Muscle layer of duodenum (tissue), 2 donors: Measurements from ENCODE around the gene FBN1.

ENCODE experiments used
- H3K27ac ChIP-seq: one replicate; pipeline ENCODE4 v1.7.0; 2013; ENCODE audit warnings: mild to moderate bottlenecking, low read length
- H3K27me3 ChIP-seq: one replicate; pipeline ENCODE4 v1.7.0; 2013; ENCODE audit warnings: low read depth, mild to moderate bottlenecking, control low read depth, low read length
- H3K36me3 ChIP-seq, 2 donors: one replicate each; pipeline ENCODE4 v1.7.0; 2013; ENCODE audit warnings: low read length in 2 of 2, control low read depth in 1 of 2, mild to moderate bottlenecking in 1 of 2; ENCODE audit not compliant: insufficient read depth in 2 of 2, control insufficient read depth in 1 of 2
- H3K4me1 ChIP-seq, 2 donors: one replicate each; pipeline ENCODE4 v1.7.0; 2013; ENCODE audit warnings: low read length in 2 of 2, mild to moderate bottlenecking in 2 of 2, control low read depth in 1 of 2, moderate library complexity in 1 of 2; ENCODE audit not compliant: insufficient read depth in 2 of 2, control insufficient read depth in 1 of 2
- H3K4me3 ChIP-seq, 2 donors: one replicate each; pipeline ENCODE4 v1.7.0; 2013; ENCODE audit warnings: low read length in 2 of 2, low read depth in 1 of 2, mild to moderate bottlenecking in 1 of 2
- H3K9me3 ChIP-seq, 2 donors: one replicate each; pipeline ENCODE4 v1.7.0; 2013; ENCODE audit warnings: low read length in 2 of 2, control low read depth in 1 of 2, mild to moderate bottlenecking in 1 of 2; ENCODE audit not compliant: control insufficient read depth in 1 of 2
- donor health status: healthy.

The FBN1 gene

DNA sequence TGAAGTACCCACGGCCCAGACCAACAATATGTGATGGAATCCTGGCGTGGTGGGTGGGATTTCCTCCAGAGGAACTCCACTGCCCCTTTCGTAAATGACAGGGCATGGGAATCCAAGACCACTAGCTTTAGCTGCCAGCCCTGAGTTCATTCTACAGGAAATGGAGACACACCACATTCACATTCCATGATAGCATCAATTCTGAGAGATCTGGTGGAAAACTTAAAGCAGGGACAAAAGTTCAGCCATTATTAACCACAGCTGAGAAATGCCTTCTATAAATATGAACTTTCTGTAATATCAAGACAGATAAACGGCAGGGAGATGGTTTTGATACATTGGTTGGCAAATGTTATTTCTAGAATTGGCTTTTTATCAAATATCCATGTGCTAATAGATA, 98.2 kb downstream of the FBN1 start:
- Histone ChIP-seq H3K4me1 (peaks cover 6 to 8% of the 10 kb centered on the region in 2 donors), H3K36me3 (no peaks in the 10 kb centered on the region), H3K9me3 (no peaks in the 10 kb centered on the region), H3K27ac (no peak overlapping the region), H3K27me3 (no peaks in the 10 kb centered on the region), H3K4me3 (no peak overlapping the region)

DNA sequence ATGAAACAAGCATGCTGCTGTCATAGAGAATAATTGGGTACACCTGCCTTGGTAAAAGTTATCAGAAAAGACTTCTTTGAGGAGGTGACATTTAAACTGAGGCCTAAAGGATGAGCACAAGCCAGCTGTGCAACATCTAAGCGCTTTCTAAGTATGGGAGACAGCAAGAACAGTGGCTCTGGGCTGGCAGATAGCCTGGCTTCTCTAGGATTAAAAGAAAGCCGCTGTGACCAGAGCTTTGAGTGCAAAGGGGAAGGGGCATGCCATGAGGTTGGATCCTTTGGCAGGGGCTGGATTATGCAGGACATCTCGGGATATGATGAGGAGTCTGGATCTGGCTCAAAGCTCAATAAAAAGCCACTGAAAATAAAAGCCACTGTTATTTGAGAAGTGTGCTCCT, 99.2 kb downstream of the FBN1 start:
- H3K4me3 ChIP-seq = no peak overlapping the region
- H3K9me3 ChIP-seq = no peaks in the 10 kb centered on the region
- peaks cover 6 to 13% of the 10 kb centered on the region in 2 donors for H3K4me1 ChIP-seq
- no peak overlapping the region for H3K27ac ChIP-seq
- no peaks in the 10 kb centered on the region for H3K27me3 ChIP-seq
- H3K36me3 ChIP-seq = no peaks in the 10 kb centered on the region

DNA sequence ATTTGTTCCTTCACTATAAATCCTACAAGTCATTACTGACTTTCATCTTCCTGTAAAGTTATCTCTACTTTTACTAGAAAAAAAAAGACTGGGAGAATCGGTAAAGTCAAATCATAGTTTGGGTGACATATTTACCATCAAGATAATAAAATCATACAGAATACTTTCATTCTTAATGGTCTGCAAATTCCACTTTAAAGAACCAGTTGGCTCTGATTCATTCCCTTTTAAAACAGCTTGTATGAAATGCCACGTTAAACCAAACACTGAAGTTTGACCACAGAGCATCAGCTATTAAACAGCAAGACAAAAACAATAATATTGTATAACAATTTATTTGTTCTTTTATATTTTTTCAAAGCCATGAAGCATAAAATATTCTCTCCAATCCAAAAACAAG, 100.7 kb downstream of the FBN1 start:
- no peaks in the 10 kb centered on the region for H3K9me3 ChIP-seq
- H3K4me3 ChIP-seq = no peak overlapping the region
- peaks cover 6 to 13% of the 10 kb centered on the region in 2 donors for H3K4me1 ChIP-seq
- H3K36me3 ChIP-seq = no peaks in the 10 kb centered on the region
- H3K27ac ChIP-seq = no peak overlapping the region
- no peaks in the 10 kb centered on the region for H3K27me3 ChIP-seq

DNA sequence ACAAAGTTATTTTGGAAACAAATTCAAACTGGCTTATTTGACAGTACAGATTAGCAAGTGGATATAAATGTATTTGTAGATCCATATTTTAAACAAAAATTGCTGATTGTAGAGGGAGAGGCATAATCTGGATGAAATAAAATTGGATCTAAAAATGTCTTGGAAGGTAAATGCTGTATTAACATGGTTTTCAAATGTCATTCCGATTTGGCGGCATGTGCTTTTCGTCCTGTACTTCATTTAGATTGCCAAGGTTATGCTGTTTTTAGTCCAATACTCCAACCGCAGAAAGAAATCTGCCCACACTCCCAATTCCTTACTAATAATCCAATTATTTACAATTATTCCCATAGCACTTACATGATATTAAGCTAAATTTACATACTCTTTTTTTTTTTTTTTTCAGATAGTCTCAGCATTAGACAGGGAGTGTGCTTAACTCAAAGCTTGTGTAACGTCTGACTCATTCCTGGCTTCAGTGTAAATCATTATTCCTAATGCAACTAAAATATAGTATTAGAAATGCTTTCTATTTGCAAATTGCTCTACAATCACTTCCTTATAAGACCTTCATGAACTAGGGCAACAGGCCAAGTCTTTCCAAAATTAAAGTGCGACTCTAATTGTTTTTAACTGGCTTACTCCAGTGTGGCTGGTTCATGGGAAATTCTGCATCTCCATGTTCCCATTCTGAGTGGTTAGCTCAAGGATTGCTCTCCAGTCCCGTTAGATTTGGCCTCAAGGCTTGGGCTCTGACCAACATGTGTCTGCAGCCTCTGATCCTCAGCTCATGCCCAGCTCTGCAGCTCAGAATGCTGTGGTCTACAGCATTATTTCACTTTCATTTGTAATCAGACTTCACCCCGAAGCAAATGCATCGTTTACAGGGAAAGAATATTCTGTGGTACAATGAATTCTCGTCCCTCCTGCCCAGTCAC, 103.9 kb downstream of the FBN1 start:
- no peak overlapping the region for H3K27ac ChIP-seq
- no peaks in the 10 kb centered on the region for H3K9me3 ChIP-seq
- peaks cover 0 to 16% of the 10 kb centered on the region in 2 donors for H3K4me1 ChIP-seq
- H3K4me3 ChIP-seq = no peak overlapping the region
- H3K36me3 ChIP-seq = no peaks in the 10 kb centered on the region
- no peaks in the 10 kb centered on the region for H3K27me3 ChIP-seq

DNA sequence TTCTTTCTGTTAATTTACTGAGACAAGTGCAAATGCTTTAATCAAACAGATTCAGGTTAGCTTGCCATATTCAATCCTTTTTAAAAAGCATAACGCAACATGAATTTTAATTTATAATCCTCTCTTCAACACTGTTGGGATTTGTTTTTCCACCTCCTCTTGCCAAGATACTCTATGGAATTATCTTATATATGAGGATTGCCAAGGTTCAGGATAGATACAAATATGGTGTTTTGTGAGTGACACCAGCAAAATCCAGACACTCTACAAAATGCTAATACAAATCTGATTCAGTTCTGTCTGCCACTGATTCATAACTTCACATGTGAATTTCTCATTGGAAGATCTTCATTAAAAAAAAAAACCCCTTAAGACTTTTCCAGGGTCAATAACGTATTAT, 104.8 kb downstream of the FBN1 start:
- H3K36me3 ChIP-seq = no peaks in the 10 kb centered on the region
- no peak overlapping the region for H3K4me3 ChIP-seq
- no peaks in the 10 kb centered on the region for H3K9me3 ChIP-seq
- H3K27ac ChIP-seq = no peak overlapping the region
- H3K27me3 ChIP-seq = no peaks in the 10 kb centered on the region
- peaks cover 0 to 19% of the 10 kb centered on the region in 2 donors for H3K4me1 ChIP-seq

DNA sequence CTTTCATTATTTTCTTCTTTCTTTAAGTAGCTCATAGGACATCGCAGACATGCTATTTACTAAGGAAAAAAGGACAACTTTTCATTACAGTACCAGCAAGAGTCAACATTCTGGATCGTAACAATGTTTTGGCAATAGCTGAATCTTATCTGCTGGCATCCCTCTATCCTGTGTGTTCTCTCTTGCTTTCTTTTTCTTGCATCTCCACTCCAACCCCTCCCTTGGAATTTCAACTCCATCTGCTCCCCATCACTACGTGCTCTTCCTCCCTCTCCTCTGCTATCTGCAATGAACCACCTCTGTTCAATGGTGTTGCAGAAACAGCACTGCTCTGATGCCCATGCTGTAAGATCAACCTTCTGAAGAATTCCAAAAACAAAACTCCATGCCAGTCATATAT, 106.6 kb downstream of the FBN1 start:
- H3K27me3 ChIP-seq = no peaks in the 10 kb centered on the region
- no peaks in the 10 kb centered on the region for H3K9me3 ChIP-seq
- no peak overlapping the region for H3K27ac ChIP-seq
- no peaks in the 10 kb centered on the region for H3K36me3 ChIP-seq
- peaks cover 0 to 24% of the 10 kb centered on the region in 2 donors for H3K4me1 ChIP-seq
- no peak overlapping the region for H3K4me3 ChIP-seq

DNA sequence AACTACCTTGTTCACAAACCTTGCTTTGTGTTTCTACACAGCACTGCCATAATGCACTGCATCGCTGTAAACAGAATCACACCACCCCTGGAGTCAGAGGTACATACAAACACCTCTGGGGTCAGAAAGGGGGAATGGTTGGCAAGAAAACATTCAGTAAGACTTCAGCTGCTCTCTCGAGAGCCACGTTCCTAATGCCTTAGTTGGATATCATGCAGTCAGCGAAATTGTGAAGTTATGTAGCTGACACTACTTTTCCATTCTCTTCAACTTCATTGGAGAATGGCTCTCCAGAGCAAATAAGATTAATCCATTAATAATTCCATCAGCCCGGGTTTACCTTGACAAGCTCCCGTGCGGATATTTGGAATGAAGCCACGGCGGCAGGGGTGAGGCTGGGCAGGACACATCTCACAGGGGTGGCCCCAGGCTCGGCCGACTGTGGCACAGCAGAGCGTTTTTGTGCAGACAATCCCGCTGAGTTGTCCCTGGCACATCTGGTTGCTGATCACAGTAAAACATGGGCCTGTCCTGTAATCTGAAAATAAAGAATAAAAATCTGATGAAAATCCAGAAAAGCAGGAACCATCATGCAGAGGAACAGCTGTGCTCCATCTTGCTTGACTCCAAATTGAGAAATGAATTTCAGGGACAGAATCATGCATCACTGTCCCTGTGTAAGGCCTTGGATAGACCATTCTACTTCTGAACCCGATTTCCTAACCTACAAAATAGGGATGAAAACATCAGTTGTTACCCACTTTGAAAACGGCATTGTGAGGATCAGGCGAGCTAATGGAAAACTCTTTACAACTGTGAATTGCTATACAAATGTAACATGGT, 108.0 kb downstream of the FBN1 start:
- H3K4me3 ChIP-seq = no peak overlapping the region
- no peaks in the 10 kb centered on the region for H3K36me3 ChIP-seq
- peaks cover 0 to 23% of the 10 kb centered on the region in 2 donors for H3K4me1 ChIP-seq
- H3K27ac ChIP-seq = no peak overlapping the region
- H3K9me3 ChIP-seq = no peaks in the 10 kb centered on the region
- no peaks in the 10 kb centered on the region for H3K27me3 ChIP-seq

DNA sequence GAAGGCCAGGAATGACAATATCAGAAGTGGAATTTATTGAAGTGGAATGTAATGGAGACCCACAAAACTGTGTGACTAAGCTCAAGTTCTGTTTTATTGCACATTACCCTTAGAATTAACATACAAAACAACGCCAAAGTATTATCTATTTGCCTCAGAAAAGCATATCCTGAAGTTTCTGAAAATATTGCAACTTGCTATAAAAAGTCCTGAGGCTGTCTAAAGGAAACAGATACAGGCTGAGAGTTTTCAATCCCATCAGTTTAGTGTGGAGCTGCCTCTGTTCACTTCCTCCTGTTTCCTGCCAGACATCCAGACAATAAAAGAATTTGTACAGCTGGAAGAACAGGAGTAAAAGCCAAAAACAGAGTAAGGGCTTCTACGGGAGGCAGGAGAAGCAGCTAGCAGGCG, 108.8 kb downstream of the FBN1 start:
- Histone ChIP-seq H3K36me3 (no peaks in the 10 kb centered on the region), H3K9me3 (no peaks in the 10 kb centered on the region), H3K4me1 (peaks cover 0 to 16% of the 10 kb centered on the region in 2 donors), H3K4me3 (no peak overlapping the region), H3K27ac (no peak overlapping the region), H3K27me3 (no peaks in the 10 kb centered on the region)

DNA sequence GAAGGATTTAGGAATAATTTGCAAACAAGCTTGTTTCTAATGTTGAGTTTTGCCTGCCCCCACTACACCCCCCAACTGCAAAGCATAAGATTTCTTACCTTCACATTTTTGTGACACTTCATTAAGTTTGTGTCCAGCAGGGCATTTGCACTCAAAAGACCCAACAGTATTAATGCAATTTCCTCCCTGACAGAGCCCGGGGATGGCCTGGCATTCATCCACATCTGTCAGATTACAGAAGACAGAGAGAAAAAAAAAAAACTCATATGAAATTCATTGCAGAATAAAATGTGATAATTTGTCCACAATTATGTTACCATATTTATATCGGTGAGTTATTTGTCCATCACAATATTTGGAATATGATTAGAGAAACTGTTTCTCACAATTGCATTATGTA, 111.5 kb downstream of the FBN1 start:
- Histone ChIP-seq H3K27me3 (no peaks in the 10 kb centered on the region), H3K27ac (no peak overlapping the region), H3K36me3 (peaks cover 0 to 3% of the 10 kb centered on the region in 2 donors), H3K9me3 (no peaks in the 10 kb centered on the region), H3K4me1 (peaks cover 0 to 12% of the 10 kb centered on the region in 2 donors), H3K4me3 (no peak overlapping the region)

DNA sequence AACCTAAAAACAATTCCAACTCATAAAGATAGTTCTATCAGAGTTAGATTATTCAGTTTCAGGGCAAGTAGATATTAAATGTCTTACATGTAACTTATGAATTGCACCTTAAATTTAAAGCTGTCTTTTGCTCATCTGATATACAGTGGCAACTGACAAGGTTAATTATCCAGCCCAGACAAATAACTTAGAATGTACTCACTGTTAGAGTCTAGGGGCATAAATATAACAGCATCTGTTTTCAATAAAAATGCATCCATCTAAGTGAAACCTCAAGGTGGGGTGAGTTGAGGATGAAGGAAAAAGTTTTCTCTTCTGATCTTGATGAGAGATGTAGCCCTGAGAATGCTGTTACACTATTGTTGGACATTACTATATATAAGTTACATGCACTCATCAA, 112.6 kb downstream of the FBN1 start:
- peaks cover 0 to 11% of the 10 kb centered on the region in 2 donors for H3K4me1 ChIP-seq
- H3K27ac ChIP-seq = no peak overlapping the region
- H3K36me3 ChIP-seq = peaks cover 0 to 3% of the 10 kb centered on the region in 2 donors
- no peak overlapping the region for H3K4me3 ChIP-seq
- H3K27me3 ChIP-seq = no peaks in the 10 kb centered on the region
- no peaks in the 10 kb centered on the region for H3K9me3 ChIP-seq

DNA sequence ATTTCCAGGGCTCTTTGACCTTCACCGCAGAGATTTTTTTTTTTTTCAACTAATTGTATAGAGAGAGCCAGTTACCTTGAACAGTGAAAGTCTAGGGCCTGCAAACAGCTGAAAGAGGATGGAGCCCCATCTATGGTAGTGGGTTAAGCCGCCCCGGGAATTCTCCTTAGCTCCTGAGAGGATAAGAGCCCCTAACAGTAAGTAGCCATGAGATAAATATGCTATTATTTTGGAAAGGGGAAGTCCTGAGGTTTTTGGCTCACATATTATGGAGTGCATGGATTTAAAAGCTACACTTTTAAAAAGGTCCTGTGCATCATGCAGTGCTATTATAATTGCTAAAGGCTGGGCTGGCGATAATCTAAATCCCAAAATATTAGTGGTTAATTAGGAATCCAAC, 115.0 kb downstream of the FBN1 start:
- Histone ChIP-seq H3K4me1 (peaks cover 0 to 15% of the 10 kb centered on the region in 2 donors), H3K36me3 (peaks cover 1 to 8% of the 10 kb centered on the region in 2 donors), H3K4me3 (no peak overlapping the region), H3K27me3 (no peaks in the 10 kb centered on the region), H3K9me3 (no peaks in the 10 kb centered on the region), H3K27ac (no peak overlapping the region)
